Neural cell (in vitro differentiated cells): ENCODE measurements around the gene CPEB4. TPM values are rescaled to one million over a fixed set of nuclear protein-coding genes. Genes with fewer than 3 reads are reported as not detected.

Experiments used
- H2AFZ ChIP-seq: fragments of 200-600, 300-800 bp; sonication (generic), shearing (Covaris generic); 2 replicates; pipeline ENCODE4 v1.6.0; 2014; ENCODE audit warnings: low read depth, mild to moderate bottlenecking, antibody characterized with exemption, low read length, moderate library complexity
- H3F3A ChIP-seq: fragments of 200-600 bp; shearing (Covaris generic); 2 replicates; pipeline ENCODE4 v1.6.1; 2016; ENCODE audit warnings: mild to moderate bottlenecking, moderate library complexity, mixed read lengths, antibody characterized with exemption, low read length; ENCODE audit not compliant: insufficient read depth, poor library complexity, severe bottlenecking
- H3K27ac ChIP-seq: fragments of 200-600, 300-800 bp; sonication (generic), shearing (Covaris generic); 2 replicates; pipeline ENCODE4 v1.5.1; 2014; ENCODE audit warnings: mild to moderate bottlenecking, low read length, moderate library complexity
- H3K27me3 ChIP-seq: fragments of 300-800, 200-600 bp; sonication (generic), shearing (Covaris generic); 2 replicates; pipeline ENCODE4 v1.6.0; 2014; ENCODE audit warnings: mild to moderate bottlenecking, low read depth, low read length, moderate library complexity; ENCODE audit not compliant: insufficient read depth
- H3K36me3 ChIP-seq: fragments of 300-800, 200-600 bp; sonication (generic), shearing (Covaris generic); 2 replicates; pipeline ENCODE4 v1.5.1; 2014; ENCODE audit warnings: mild to moderate bottlenecking, antibody characterized with exemption, low read length, moderate library complexity; ENCODE audit not compliant: insufficient read depth
- H3K4me2 ChIP-seq: fragments of 300-800, 200-600 bp; sonication (generic), shearing (Covaris generic); 2 replicates; pipeline ENCODE4 v1.6.0; 2014; ENCODE audit warnings: mild to moderate bottlenecking, low read length
- H3K4me3 ChIP-seq: fragments of 300-800, 200-600 bp; sonication (generic), shearing (Covaris generic); 2 replicates; pipeline ENCODE4 v1.5.1; 2014; ENCODE audit warnings: mild to moderate bottlenecking, low read length, moderate library complexity
- H3K79me2 ChIP-seq: fragments of 200-600 bp; shearing (Covaris generic); replicated peaks from 2 replicates; pipeline ENCODE4 v1.6.0; 2014; ENCODE audit warnings: mild to moderate bottlenecking, low read length, moderate library complexity; ENCODE audit not compliant: insufficient read depth
- H3K9ac ChIP-seq: fragments of 300-800, 200-600 bp; sonication (generic), shearing (Covaris generic); 2 replicates; pipeline ENCODE4 v1.6.1; 2016; ENCODE audit warnings: mild to moderate bottlenecking, low read length, mixed read lengths
- H3K9me2 ChIP-seq: fragments of 200-600 bp; shearing (Covaris generic); 2 replicates; pipeline ENCODE4 v1.6.1; 2016; ENCODE audit warnings: mild to moderate bottlenecking, low read length, mixed read lengths; ENCODE audit not compliant: insufficient read depth
- H3K9me3 ChIP-seq: fragments of 200-600, 300-800 bp; sonication (generic), shearing (Covaris generic); 2 replicates; pipeline ENCODE4 v1.6.1; 2016; ENCODE audit warnings: mild to moderate bottlenecking, mixed run types, low read length, moderate library complexity, mixed read lengths
- H4K20me1 ChIP-seq: fragments of 200-600 bp; shearing (Covaris generic); 2 replicates; pipeline ENCODE4 v1.6.1; 2016; ENCODE audit warnings: mild to moderate bottlenecking, mixed run types; ENCODE audit not compliant: insufficient read depth
- EP300 ChIP-seq: fragments of 450-650 bp; conservative IDR thresholded peaks from 2 replicates; pipeline ENCODE4 v1.6.1; 2014; ENCODE audit warnings: antibody characterized with exemption, mild to moderate bottlenecking, moderate library complexity; ENCODE audit not compliant: poor library complexity, severe bottlenecking
- EZH2 ChIP-seq: fragments of 200-600, 300-800 bp; shearing (Covaris generic), sonication (generic); IDR thresholded peaks from 2 replicates; pipeline ENCODE4 v1.6.1; 2014; ENCODE audit warnings: antibody characterized with exemption, low read length, borderline replicate concordance, mild to moderate bottlenecking; ENCODE audit not compliant: insufficient read depth, poor library complexity, severe bottlenecking
- MXI1 ChIP-seq: fragments of 450-650 bp; conservative IDR thresholded peaks from 2 replicates; pipeline ENCODE4 v1.6.1; 2014; ENCODE audit warnings: antibody characterized with exemption, mild to moderate bottlenecking; ENCODE audit not compliant: poor library complexity, severe bottlenecking
- POLR2AphosphoS5 ChIP-seq: IDR thresholded peaks from 2 replicates; pipeline ENCODE4 v1.6.1; 2012
- RAD21 ChIP-seq: fragments of 450-650 bp; conservative IDR thresholded peaks from 2 replicates; pipeline ENCODE4 v1.6.1; 2014; ENCODE audit warnings: antibody characterized with exemption, mild to moderate bottlenecking, moderate library complexity
- REST ChIP-seq: IDR thresholded peaks from 2 replicates; pipeline ENCODE4 v1.6.1; 2012; ENCODE audit warnings: borderline replicate concordance
- SMC3 ChIP-seq: fragments of 450-650 bp; conservative IDR thresholded peaks from 2 replicates; pipeline ENCODE4 v1.6.1; 2014; ENCODE audit warnings: antibody characterized with exemption, mild to moderate bottlenecking, moderate library complexity; ENCODE audit not compliant: poor library complexity
- TAF1 ChIP-seq: IDR thresholded peaks from 2 replicates; pipeline ENCODE4 v1.6.1; 2012; ENCODE audit warnings: low read depth
- polyA plus RNA-seq: library from polyadenylated mRNA; depleted of rRNA; stranded (reverse); fragments of >200 nt; gene quantifications from 2 replicates; pipeline ENCODE4 v1.2.3, GENCODE V29; 2014
- TF ChIP-seq, protein P1 (sequence below): fragments of 450-650 bp; IDR thresholded peaks from 2 replicates; pipeline ENCODE4 v1.5.1; 2014; ENCODE audit warnings: antibody characterized with exemption, mild to moderate bottlenecking, moderate library complexity; ENCODE audit not compliant: poor library complexity, severe bottlenecking

The CPEB4 gene
- polyA plus RNA-seq, 1 donor from 2014 or later: 42.2 TPM

DNA sequence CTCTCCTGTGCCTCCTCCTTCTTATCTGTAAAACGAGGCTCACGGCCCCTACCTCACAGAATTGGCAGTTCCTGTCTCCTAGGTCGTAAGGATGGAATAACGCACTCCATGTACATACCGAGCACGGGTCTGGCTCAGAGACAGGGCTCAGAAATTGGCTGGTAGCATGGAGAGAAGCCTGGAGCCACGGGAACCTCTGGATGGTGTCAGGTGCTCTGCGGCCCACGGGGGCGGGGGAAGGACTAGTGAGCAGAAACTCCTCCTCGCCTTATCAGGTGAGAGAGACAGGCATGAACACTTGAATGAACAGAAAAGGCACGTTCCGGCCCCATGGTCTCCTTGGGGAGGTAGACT lies 85.4 kb downstream of the CPEB4 start:
- Histone ChIP-seq H3K79me2 (no peaks in the 10 kb centered on the region), H3K27ac (no peak overlapping the region), H3K4me3 (peak overlapping the region; percentile 48), H3K9ac (peak overlapping the region; percentile 24), H3K36me3 (no peaks in the 10 kb centered on the region), H4K20me1 (no peaks in the 10 kb centered on the region), H3K9me3 (no peaks in the 10 kb centered on the region), H3K4me2 (no peak overlapping the region), H3F3A (no peaks in the 10 kb centered on the region), H2AFZ (peak overlapping the region; percentile 45), H3K9me2 (no peaks in the 10 kb centered on the region), H3K27me3 (no peaks in the 10 kb centered on the region)
- no peak for TF ChIP-seq EZH2
- TF ChIP-seq EP300: no peak

DNA sequence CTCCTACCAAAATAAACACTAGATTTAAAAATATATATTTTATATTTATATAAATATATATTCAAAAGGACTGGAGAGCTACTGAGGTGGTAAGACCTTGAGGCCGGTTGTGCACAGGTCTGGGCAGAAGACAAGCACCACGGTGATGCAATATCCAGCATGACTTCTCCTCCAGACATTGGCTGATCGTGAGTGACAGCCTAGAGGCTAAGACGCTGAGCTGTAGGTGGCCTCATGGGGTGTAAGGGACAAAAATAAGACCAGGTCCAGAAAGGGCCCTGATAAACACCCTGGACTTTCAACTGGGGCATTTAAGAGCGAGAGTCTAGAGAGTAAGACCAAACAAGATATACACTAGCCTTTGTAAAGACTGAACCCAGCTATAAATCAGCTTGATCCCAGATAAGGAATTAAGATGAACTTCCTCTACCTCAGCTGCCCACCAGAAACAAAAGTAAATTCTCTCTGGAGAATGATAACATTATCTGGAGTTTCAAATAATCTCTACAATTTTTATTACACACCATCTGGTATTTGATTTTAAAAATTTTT lies 86.6 kb downstream of the CPEB4 start:
- Histone ChIP-seq H3K9ac (no peak overlapping the region), H3K36me3 (no peaks in the 10 kb centered on the region), H3F3A (no peaks in the 10 kb centered on the region), H3K27ac (no peak overlapping the region), H3K9me3 (no peaks in the 10 kb centered on the region), H2AFZ (no peak overlapping the region), H3K4me3 (no peak overlapping the region), H3K79me2 (no peaks in the 10 kb centered on the region), H3K4me2 (no peak overlapping the region), H3K9me2 (no peaks in the 10 kb centered on the region), H4K20me1 (no peaks in the 10 kb centered on the region), H3K27me3 (no peaks in the 10 kb centered on the region)
- TF ChIP-seq EZH2 (no peak), REST (no peak), EP300 (no peak), SMC3 (no peak), POLR2AphosphoS5 (no peak)
- TF ChIP-seq, protein P1, sequence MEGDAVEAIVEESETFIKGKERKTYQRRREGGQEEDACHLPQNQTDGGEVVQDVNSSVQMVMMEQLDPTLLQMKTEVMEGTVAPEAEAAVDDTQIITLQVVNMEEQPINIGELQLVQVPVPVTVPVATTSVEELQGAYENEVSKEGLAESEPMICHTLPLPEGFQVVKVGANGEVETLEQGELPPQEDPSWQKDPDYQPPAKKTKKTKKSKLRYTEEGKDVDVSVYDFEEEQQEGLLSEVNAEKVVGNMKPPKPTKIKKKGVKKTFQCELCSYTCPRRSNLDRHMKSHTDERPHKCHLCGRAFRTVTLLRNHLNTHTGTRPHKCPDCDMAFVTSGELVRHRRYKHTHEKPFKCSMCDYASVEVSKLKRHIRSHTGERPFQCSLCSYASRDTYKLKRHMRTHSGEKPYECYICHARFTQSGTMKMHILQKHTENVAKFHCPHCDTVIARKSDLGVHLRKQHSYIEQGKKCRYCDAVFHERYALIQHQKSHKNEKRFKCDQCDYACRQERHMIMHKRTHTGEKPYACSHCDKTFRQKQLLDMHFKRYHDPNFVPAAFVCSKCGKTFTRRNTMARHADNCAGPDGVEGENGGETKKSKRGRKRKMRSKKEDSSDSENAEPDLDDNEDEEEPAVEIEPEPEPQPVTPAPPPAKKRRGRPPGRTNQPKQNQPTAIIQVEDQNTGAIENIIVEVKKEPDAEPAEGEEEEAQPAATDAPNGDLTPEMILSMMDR: no peak

GRCh38 chr5:173981185-173981761 lies 93.1 kb downstream of the CPEB4 start:
- Histone ChIP-seq H3K9me3 (no peaks in the 10 kb centered on the region), H3K9ac (no peak overlapping the region), H3K27ac (no peak overlapping the region), H2AFZ (no peak overlapping the region), H3F3A (no peaks in the 10 kb centered on the region), H4K20me1 (no peaks in the 10 kb centered on the region), H3K36me3 (no peaks in the 10 kb centered on the region), H3K4me2 (no peak overlapping the region), H3K27me3 (no peaks in the 10 kb centered on the region), H3K9me2 (no peaks in the 10 kb centered on the region), H3K4me3 (no peak overlapping the region), H3K79me2 (no peaks in the 10 kb centered on the region)
- TF ChIP-seq MXI1 (no peak), EZH2 (no peak), POLR2AphosphoS5 (no peak), TAF1 (no peak), REST (no peak), EP300 (no peak), RAD21 (no peak), SMC3 (no peak)
- TF ChIP-seq, protein P1: no peak
